K562 (cell line): ENCODE measurements around the gene GTSE1. TPM values are rescaled to one million over a fixed set of nuclear protein-coding genes. Genes with fewer than 3 reads are reported as not detected.

Source experiments
- ATF6 ChIP-seq: sonication (generic); formaldehyde crosslinking; IDR thresholded peaks from 2 replicates; pipeline ENCODE4 v1.4.0; 2020; ENCODE audit warnings: mild to moderate bottlenecking, missing genetic modification reagents
- CHD1 ChIP-seq: fragments of 200-600 bp; sonication (generic); IDR thresholded peaks from one replicate; pipeline ENCODE4 v1.6.1; 2012; ENCODE audit warnings: mild to moderate bottlenecking, moderate library complexity, low read length, inconsistent platforms
- HMGN3 ChIP-seq: IDR thresholded peaks from 2 replicates; pipeline ENCODE4 v1.6.1; 2011; ENCODE audit warnings: borderline replicate concordance, low read depth, mild to moderate bottlenecking, mixed read lengths, low read length; ENCODE audit not compliant: insufficient read length; ENCODE audit errors: extremely low read depth
- PPARD ChIP-seq: fragments of 250-450 bp; sonication (Bioruptor Pico); IDR thresholded peaks from 2 replicates; pipeline ENCODE4 v1.8.0; 2022; ENCODE audit warnings: inconsistent platforms, mild to moderate bottlenecking, moderate library complexity
- RERE ChIP-seq: sonication (generic); formaldehyde crosslinking; IDR thresholded peaks from 2 replicates; pipeline ENCODE4 v1.8.0; 2023; ENCODE audit warnings: missing genetic modification reagents, mild to moderate bottlenecking, borderline replicate concordance
- ZNF253 ChIP-seq: fragments of 250-450 bp; sonication (Bioruptor Pico); conservative IDR thresholded peaks from 2 replicates; pipeline ENCODE4 v1.6.1; 2021; ENCODE audit warnings: mild to moderate bottlenecking
- ZNF780A ChIP-seq: fragments of 250-450 bp; sonication (Bioruptor Pico); IDR thresholded peaks from 2 replicates; pipeline ENCODE4 v1.5.0; 2021; ENCODE audit warnings: mild to moderate bottlenecking
- ZSCAN32 ChIP-seq: fragments of 450-650 bp; formaldehyde crosslinking; IDR thresholded peaks from 2 replicates; pipeline ENCODE4 v1.4.0; 2020; ENCODE audit warnings: mild to moderate bottlenecking, moderate library complexity
- polyA plus RNA-seq, 8 experiments: library from polyadenylated mRNA; depleted of rRNA in 4 of 8; stranded (reverse) in 5 of 8; unstranded in 3 of 8; fragments of >200 nt; fragmentation: Nextera tagmentation in 2 of 8; fragmentation: Illumina TruSeq in 1 of 8; extraction: Ambion mirVana in 2 of 8; extraction: Trizol in 1 of 8; gene quantifications; 2 replicates each; pipeline versions ENCODE4 v1.2.1 to v1.2.3, GENCODE V29; 2011 to 2014; ENCODE audit warnings: inconsistent platforms in 1 of 8, missing spikeins in 1 of 8
- total RNA-seq, 7 experiments: library from RNA; depleted of rRNA in 6 of 7; stranded (reverse); fragments of >200 nt in 6 of 7; fragmentation: Illumina TruSeq in 2 of 7; extraction: Trizol in 2 of 7; gene quantifications; 2 replicates each; pipeline versions ENCODE4 v1.2.1 to v1.2.3, GENCODE V29; 2011 to 2021; ENCODE audit warnings: low replicate concordance in 1 of 7

Gene GTSE1
- total and polyA plus RNA-seq, 9 of the 15 experiments (the other 6 are each of a cell fraction or from before 2014, with no cell fraction given): 2.5 to 22.5 (median 12.9) TPM

- TF ChIP-seq HMGN3 (no peak), PPARD (no peak), ATF6 (CRISPR knock-in tag) (no peak), RERE (CRISPR knock-in tag) (no peak), ZSCAN32 (CRISPR knock-in tag) (no peak), ZNF253 (CRISPR knock-in tag) (no peak), CHD1 (no peak), ZNF780A (CRISPR knock-in tag) (no peak)
Measured at GRCh38 chr22:46322711-46323110, 26.0 kb downstream of the GTSE1 start (continued).
